ENCODE data around the gene PGBD5. TPM values are rescaled to one million over a fixed set of nuclear protein-coding genes. Genes with fewer than 3 reads are reported as not detected.

The PGBD5 gene
- total and polyA plus RNA-seq, 2 of the 13 experiments (the other 11 are each of a cell fraction or from before 2014, with no cell fraction given): 0.04 to 0.13 TPM

- 16% methylated on average over 4 of the region's 4 CpGs for WGBS (ENCODE audit: low lambda C conversion rate)
- in situ Hi-C loops (cut with HindIII; ENCODE audit: extremely low pct_ligation_motif_present, low pct_unique_long_range_greater_than_20kb): no loop called here
- intact Hi-C loops (cut with micrococcal nuclease; ENCODE audit: unreplicated experiment): no loop called here
These were observed 11.4 kb downstream of the PGBD5 start for GRCh38 chr1:230414694-230415093.

More at GRCh38 chr1:230414694-230415093, 11.4 kb downstream of the PGBD5 start:
- CTCF ChIA-PET (ENCODE audit: low intra/inter-chr PET ratio, low total read pairs): no interaction called here
- no peak overlapping the region for H3K4me3 ChIP-seq (replicated peaks in 1 of 3; ENCODE audit: insufficient read depth in 1 of 3, low read depth in 2 of 3, low read length in 3 of 3)
- no peaks in the 10 kb centered on the region for H3K4me1 ChIP-seq (ENCODE audit: insufficient read depth, low read length)
- peaks cover 0 to 11% of the 10 kb centered on the region in 2 experiments; a peak in 2 of 5 replicates for H3K27me3 ChIP-seq (ENCODE audit: control insufficient read depth in 1 of 2, insufficient read depth in 2 of 2, low read length in 2 of 2)
- no peak overlapping the region for H3K4me2 ChIP-seq (ENCODE audit: low read depth, low read length)
- POLR2A ChIA-PET: no interaction called here
- no peaks in the 10 kb centered on the region for H4K20me1 ChIP-seq (ENCODE audit: insufficient read depth, low read length)
- no peaks in the 10 kb centered on the region for H3K36me3 ChIP-seq (replicated peaks in 1 of 2; ENCODE audit: control insufficient read depth in 1 of 2, insufficient read depth in 2 of 2, low read length in 2 of 2)
- DNase-seq (ENCODE audit: low spot score) (no peak), ATAC-seq (no peak), FAIRE-seq (no peak)
- H3K9me3 ChIP-seq (ENCODE audit: low read length): no peaks in the 10 kb centered on the region
- no peak overlapping the region for H3K9ac ChIP-seq (ENCODE audit: insufficient read depth, low read depth, low read length)
- no TSS peak for BruUV-seq (replicated peaks)
- H2AFZ ChIP-seq (ENCODE audit: low read length): no peak overlapping the region
- no peak overlapping the region for H3K27ac ChIP-seq (ENCODE audit: extremely low read length, insufficient read depth, low read length)
- TF ChIP-seq ZNF83 (CRISPR knock-in tag; IDR thresholded peaks at IDR 0.05; ENCODE audit: borderline replicate concordance) (no peak), HMGXB3 (CRISPR knock-in tag; IDR thresholded peaks at IDR 0.05; ENCODE audit: borderline replicate concordance) (no peak), HNF1B (CRISPR knock-in tag; IDR thresholded peaks at IDR 0.05) (no peak), ZNF768 (CRISPR knock-in tag; IDR thresholded peaks at IDR 0.05) (no peak), PHB2 (IDR thresholded peaks at IDR 0.05; ENCODE audit: partially characterized antibody) (no peak), ZNF766 (CRISPR knock-in tag; IDR thresholded peaks at IDR 0.05; ENCODE audit: borderline replicate concordance) (no peak), ZSCAN30 (CRISPR knock-in tag; IDR thresholded peaks at IDR 0.05) (no peak), ATF7-NPFF (CRISPR knock-in tag; IDR thresholded peaks at IDR 0.05; ENCODE audit: low read depth) (no peak), NR2F1 (CRISPR knock-in tag; IDR thresholded peaks at IDR 0.05) (no peak), MIER2 (CRISPR knock-in tag; IDR thresholded peaks at IDR 0.05) (no peak), ZNF839 (CRISPR knock-in tag; IDR thresholded peaks at IDR 0.05; ENCODE audit: borderline replicate concordance) (no peak), HNF4A (CRISPR knock-in tag; IDR thresholded peaks at IDR 0.05) (no peak), ZBTB25 (CRISPR knock-in tag; IDR thresholded peaks at IDR 0.05) (no peak), ZNF550 (CRISPR knock-in tag; IDR thresholded peaks at IDR 0.05; ENCODE audit: borderline replicate concordance) (no peak), SNAI1 (CRISPR knock-in tag; IDR thresholded peaks at IDR 0.05; ENCODE audit: borderline replicate concordance) (no peak), HOXA7 (CRISPR knock-in tag; IDR thresholded peaks at IDR 0.05) (no peak), ZFP37 (CRISPR knock-in tag; IDR thresholded peaks at IDR 0.05; ENCODE audit: borderline replicate concordance) (no peak)
- no peaks in the 10 kb centered on the region for H3K79me2 ChIP-seq (ENCODE audit: insufficient read depth, low read length)
